Natural killer cell (primary cell): ENCODE data around the gene PAXIP1. TPM values are rescaled to one million over a fixed set of nuclear protein-coding genes. Genes with fewer than 3 reads are reported as not detected.

Experiments
- ATAC-seq, 3 donors: fragments of 150-1000 bp in 2 of 3; fragments of 200-7000 bp in 1 of 3; cut with Tn5 transposase; 1 replicate in 1 of 3; 2 replicates in 2 of 3; pipeline ENCODE4 v1.10.0; 2021; ENCODE audit warnings: mild to moderate bottlenecking in 2 of 3, moderate library complexity in 2 of 3
- DNase-seq, 2 donors: peaks; one replicate each; pipeline versions ENCODE4 v3.0.0 to v3.0.0-alpha.2; 2013 to 2021; ENCODE audit warnings: mixed read lengths in 1 of 2
- H3K27ac ChIP-seq: one replicate; pipeline ENCODE4 v1.5.1; 2013; ENCODE audit warnings: mild to moderate bottlenecking, low read length
- H3K27me3 ChIP-seq: one replicate; pipeline ENCODE4 v1.6.1; 2013; ENCODE audit warnings: low read length; ENCODE audit not compliant: control insufficient read depth, insufficient read depth
- H3K36me3 ChIP-seq: one replicate; pipeline ENCODE4 v1.6.1; 2013; ENCODE audit warnings: low read length; ENCODE audit not compliant: control insufficient read depth, insufficient read depth
- H3K4me1 ChIP-seq: one replicate; pipeline ENCODE4 v1.6.1; 2013; ENCODE audit warnings: low read length; ENCODE audit not compliant: control insufficient read depth, insufficient read depth
- H3K4me3 ChIP-seq: one replicate; pipeline ENCODE4 v1.5.1; 2013; ENCODE audit warnings: low read length
- H3K9me3 ChIP-seq: one replicate; pipeline ENCODE4 v1.6.1; 2013; ENCODE audit warnings: low read length; ENCODE audit not compliant: control insufficient read depth, insufficient read depth
- H3K27ac Mint-ChIP-seq, 2 donors: one replicate each; pipeline ENCODE4 v1.8.0; 2022; ENCODE audit warnings: mild to moderate bottlenecking in 2 of 2, mixed read lengths in 2 of 2, moderate library complexity in 1 of 2
- H3K27me3 Mint-ChIP-seq, 2 donors: one replicate each; pipeline ENCODE4 v1.8.0; 2022; ENCODE audit warnings: low read depth in 2 of 2, mixed read lengths in 2 of 2
- H3K36me3 Mint-ChIP-seq: one replicate; pipeline ENCODE4 v1.8.0; 2022; ENCODE audit warnings: mixed read lengths
- H3K4me1 Mint-ChIP-seq, 2 donors: one replicate each; pipeline ENCODE4 v1.8.0; 2022; ENCODE audit warnings: mixed read lengths in 2 of 2
- H3K4me3 Mint-ChIP-seq: one replicate; pipeline ENCODE4 v1.8.0; 2022; ENCODE audit warnings: mild to moderate bottlenecking, moderate library complexity, mixed read lengths
- H3K9me3 Mint-ChIP-seq, 2 donors: one replicate each; pipeline ENCODE4 v1.8.0; 2022; ENCODE audit warnings: mixed read lengths in 2 of 2
- WGBS: methylation state at CpG from one replicate; pipeline ENCODE4 v1.1.7; 2013; ENCODE audit warnings: missing lambda C conversion rate; ENCODE audit not compliant: insufficient coverage; 5-methylcytosine and 5-hydroxymethylcytosine counted together
- intact Hi-C: fragments of 100-400 bp; cut with micrococcal nuclease; formaldehyde crosslinking; loops from one replicate; pipeline ENCODE4 v1.14.2; 2022
- total RNA-seq, 4 donors: library from RNA; stranded (reverse); fragments of 120-200 nt in 1 of 4; gene quantifications; one replicate each; pipeline versions ENCODE4 v1.2.3 to v1.2.4, GENCODE V29; 2013 to 2022
- TF ChIP-seq, protein P1 (sequence below): fragments of 200-600 bp; IDR thresholded peaks from one replicate; pipeline ENCODE4 v1.8.0; 2022; ENCODE audit warnings: antibody characterized with exemption

PAXIP1 gene
- total RNA-seq, 3 donors from 2014 or later (not counting 1 experiment from before 2014, with no cell fraction given): 8.7 to 13.8 (median 11.2) TPM

DNA sequence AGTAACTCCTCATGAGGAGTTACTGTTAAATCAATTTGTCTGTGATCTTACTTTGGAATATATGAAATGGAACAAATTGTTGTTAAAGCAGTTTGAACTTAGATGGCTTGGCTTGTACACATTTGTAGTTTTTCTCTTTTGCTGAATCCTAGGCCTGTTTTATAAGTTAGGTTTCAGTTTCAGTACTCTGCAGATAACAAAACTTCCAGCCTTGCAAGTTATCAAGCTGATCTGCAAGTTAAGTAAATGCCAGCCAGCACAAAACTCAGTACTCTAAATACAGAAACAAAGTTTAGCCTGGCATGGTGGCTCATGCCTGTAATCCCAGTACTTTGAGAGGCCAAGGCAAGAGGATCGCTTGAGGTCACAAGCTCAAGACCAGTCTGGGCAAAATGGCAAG lies 25.0 kb upstream of the PAXIP1 start:
- intact Hi-C loops: no loop called here
- Mint-ChIP-seq H3K27ac (no peak overlapping the region), H3K27me3 (peaks cover 17 to 35% of the 10 kb centered on the region in 2 donors), H3K4me1 (no peaks in the 10 kb centered on the region), H3K4me3 (no peak overlapping the region), H3K36me3 (no peaks in the 10 kb centered on the region), H3K9me3 (peaks cover 0 to 4% of the 10 kb centered on the region in 2 donors)
- Histone ChIP-seq H3K4me1 (no peaks in the 10 kb centered on the region), H3K36me3 (no peaks in the 10 kb centered on the region), H3K9me3 (no peaks in the 10 kb centered on the region), H3K27ac (no peak overlapping the region), H3K27me3 (no peaks in the 10 kb centered on the region), H3K4me3 (no peak overlapping the region)
- no peak for ATAC-seq
- 100% methylated on average over 1 of the region's 1 CpG for WGBS
- TF ChIP-seq, protein P1, sequence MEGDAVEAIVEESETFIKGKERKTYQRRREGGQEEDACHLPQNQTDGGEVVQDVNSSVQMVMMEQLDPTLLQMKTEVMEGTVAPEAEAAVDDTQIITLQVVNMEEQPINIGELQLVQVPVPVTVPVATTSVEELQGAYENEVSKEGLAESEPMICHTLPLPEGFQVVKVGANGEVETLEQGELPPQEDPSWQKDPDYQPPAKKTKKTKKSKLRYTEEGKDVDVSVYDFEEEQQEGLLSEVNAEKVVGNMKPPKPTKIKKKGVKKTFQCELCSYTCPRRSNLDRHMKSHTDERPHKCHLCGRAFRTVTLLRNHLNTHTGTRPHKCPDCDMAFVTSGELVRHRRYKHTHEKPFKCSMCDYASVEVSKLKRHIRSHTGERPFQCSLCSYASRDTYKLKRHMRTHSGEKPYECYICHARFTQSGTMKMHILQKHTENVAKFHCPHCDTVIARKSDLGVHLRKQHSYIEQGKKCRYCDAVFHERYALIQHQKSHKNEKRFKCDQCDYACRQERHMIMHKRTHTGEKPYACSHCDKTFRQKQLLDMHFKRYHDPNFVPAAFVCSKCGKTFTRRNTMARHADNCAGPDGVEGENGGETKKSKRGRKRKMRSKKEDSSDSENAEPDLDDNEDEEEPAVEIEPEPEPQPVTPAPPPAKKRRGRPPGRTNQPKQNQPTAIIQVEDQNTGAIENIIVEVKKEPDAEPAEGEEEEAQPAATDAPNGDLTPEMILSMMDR: no peak
- no peak for DNase-seq

DNA sequence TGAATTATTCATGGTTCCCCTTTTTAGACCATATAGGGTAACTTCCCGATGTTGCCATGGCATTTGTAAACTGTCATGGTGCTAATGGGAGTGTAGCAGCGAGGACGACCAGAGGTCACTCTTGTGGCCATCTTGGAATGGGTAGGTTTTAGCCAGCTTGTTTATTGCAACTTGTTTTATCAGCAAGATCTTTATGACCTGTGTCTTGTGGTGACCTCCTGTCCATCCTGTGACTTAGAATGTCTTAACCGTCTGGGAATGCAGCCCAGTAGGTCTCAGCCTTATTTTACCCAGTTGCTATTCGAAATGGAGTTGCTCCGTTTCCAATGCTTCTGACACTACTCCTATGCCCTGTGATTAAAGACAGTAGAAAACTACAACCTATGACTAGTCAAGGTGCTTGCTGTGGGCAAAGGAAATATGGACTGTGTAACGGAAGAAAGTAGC lies 18.8 kb upstream of the PAXIP1 start:
- ATAC-seq (no peak), DNase-seq (no peak)
- Mint-ChIP-seq H3K36me3 (no peaks in the 10 kb centered on the region), H3K27ac (no peak overlapping the region), H3K4me3 (no peak overlapping the region), H3K9me3 (no peaks in the 10 kb centered on the region), H3K4me1 (no peaks in the 10 kb centered on the region), H3K27me3 (peaks cover 2 to 18% of the 10 kb centered on the region in 2 donors)
- Histone ChIP-seq H3K36me3 (no peaks in the 10 kb centered on the region), H3K9me3 (no peaks in the 10 kb centered on the region), H3K4me1 (no peaks in the 10 kb centered on the region), H3K4me3 (no peak overlapping the region), H3K27me3 (no peaks in the 10 kb centered on the region), H3K27ac (no peak overlapping the region)
- 76% methylated on average over 7 of the region's 7 CpGs for WGBS
- TF ChIP-seq, protein P1: no peak
- intact Hi-C loops: no loop called here

DNA sequence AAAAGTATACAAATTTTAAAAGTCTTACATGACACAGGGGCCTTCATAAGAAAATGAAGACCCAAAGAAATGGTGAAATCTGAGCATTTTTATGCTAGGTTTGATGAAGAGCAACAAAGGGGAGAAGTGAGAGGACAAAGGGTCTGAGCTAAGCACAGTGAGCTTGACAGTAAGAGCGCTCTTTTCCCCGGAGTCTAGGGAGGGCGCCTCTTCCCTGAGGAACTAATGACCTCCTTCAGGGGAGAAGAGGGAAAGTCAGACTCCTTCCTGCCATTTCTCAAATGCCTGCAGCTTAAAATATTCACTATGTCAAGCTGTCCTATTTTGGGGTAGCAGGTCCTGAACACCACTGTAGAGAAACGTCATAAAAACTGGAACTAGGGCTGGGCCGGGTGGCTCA lies 18.1 kb upstream of the PAXIP1 start:
- no peak for DNase-seq
- no peak for ATAC-seq
- Histone ChIP-seq H3K27ac (no peak overlapping the region), H3K9me3 (no peaks in the 10 kb centered on the region), H3K4me1 (no peaks in the 10 kb centered on the region), H3K36me3 (no peaks in the 10 kb centered on the region), H3K4me3 (no peak overlapping the region), H3K27me3 (no peaks in the 10 kb centered on the region)
- Mint-ChIP-seq H3K4me1 (no peaks in the 10 kb centered on the region), H3K36me3 (no peaks in the 10 kb centered on the region), H3K27ac (no peak overlapping the region), H3K9me3 (no peaks in the 10 kb centered on the region), H3K4me3 (no peak overlapping the region), H3K27me3 (peaks cover 2 to 18% of the 10 kb centered on the region in 2 donors)
- intact Hi-C loops: no loop called here
- TF ChIP-seq, protein P1: no peak
- 67% methylated on average over 4 of the region's 5 CpGs for WGBS

DNA sequence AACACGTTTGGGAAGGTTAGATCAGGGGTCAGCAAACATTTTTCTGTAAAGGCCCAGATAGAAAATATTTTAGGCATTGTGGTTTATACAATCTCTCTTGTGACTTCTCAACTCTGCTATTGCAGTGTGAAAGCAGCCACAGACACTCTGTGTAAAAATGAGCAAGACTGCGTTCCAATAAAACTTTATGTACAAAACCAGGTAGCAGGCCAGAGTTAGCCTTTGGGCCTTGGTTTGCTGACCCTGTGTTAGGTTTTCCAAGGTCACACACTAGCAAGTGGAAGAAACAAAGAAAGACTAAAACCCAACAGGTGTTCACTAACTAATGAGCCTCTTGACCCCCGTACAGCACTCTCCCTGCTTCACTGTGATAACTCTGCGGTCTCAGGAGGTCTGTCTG lies 14.9 kb upstream of the PAXIP1 start:
- intact Hi-C loops: no loop called here
- Mint-ChIP-seq H3K4me3 (no peak overlapping the region), H3K4me1 (no peaks in the 10 kb centered on the region), H3K9me3 (no peaks in the 10 kb centered on the region), H3K36me3 (no peaks in the 10 kb centered on the region), H3K27ac (no peak overlapping the region), H3K27me3 (peaks cover 7 to 13% of the 10 kb centered on the region in 2 donors)
- TF ChIP-seq, protein P1: no peak
- no peaks in the 10 kb centered on the region for H3K4me1 ChIP-seq
- DNase-seq (no peak), ATAC-seq (no peak)
- H3K36me3 ChIP-seq: no peaks in the 10 kb centered on the region
- no peaks in the 10 kb centered on the region for H3K27me3 ChIP-seq
- H3K4me3 ChIP-seq: no peak overlapping the region
- no peaks in the 10 kb centered on the region for H3K9me3 ChIP-seq
- 94% methylated on average over 3 of the region's 4 CpGs for WGBS
- H3K27ac ChIP-seq: no peak overlapping the region
